ENCODE results near the gene SOX8.
"Not testable (repeated sequence)": the region's sequence is repeated elsewhere in the genome, so short reads cannot be mapped to it uniquely, and the experiment has no call there.

SOX8 gene

DNA sequence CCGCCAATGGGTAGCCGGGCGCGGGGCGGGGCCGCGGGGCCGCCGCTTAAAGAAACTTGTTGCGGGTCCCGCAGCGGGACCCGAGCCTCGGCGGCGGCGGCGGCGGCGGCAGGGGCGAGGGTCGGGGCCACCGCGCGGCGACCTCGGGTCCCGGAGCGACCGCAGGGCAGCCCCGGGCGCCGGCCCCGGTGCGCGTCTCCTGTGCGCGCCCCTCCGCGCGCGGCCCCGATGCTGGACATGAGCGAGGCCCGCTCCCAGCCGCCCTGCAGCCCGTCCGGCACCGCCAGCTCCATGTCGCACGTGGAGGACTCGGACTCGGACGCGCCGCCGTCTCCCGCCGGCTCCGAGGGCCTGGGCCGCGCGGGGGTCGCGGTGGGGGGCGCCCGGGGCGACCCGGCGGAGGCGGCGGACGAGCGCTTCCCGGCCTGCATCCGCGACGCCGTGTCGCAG is at the start of gene SOX8:
Gene SOX8 (plus strand): TSS at position 76 of the 450 bp plus-strand sequence. CDS start 153 bp downstream, at position 229.
- no peak for DNase-seq

DNA sequence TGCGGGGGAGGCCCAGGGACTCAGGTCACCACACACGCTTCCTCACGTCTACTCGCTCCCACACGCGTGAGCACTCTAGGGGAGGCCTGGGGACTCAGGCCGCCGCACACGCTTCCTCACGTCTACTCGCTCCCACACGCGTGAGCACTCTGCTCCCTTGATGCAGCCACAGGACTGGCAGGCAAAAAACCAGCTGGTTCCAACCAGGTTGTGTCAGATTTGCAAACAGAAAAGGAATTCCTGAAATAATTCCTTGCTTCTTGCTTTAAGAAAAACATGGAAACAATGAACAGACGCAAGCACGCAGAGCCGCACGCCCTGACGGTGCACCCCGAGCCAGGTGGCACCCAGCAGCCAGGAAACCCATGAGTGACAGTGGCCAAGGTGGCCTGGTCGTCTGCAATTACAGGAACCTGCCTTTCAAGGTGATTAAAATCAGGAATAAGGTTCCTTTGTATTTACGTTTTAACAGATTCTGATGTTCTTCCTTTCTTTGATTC is 48.7 kb upstream of the SOX8 start:
- no peak for DNase-seq

DNA sequence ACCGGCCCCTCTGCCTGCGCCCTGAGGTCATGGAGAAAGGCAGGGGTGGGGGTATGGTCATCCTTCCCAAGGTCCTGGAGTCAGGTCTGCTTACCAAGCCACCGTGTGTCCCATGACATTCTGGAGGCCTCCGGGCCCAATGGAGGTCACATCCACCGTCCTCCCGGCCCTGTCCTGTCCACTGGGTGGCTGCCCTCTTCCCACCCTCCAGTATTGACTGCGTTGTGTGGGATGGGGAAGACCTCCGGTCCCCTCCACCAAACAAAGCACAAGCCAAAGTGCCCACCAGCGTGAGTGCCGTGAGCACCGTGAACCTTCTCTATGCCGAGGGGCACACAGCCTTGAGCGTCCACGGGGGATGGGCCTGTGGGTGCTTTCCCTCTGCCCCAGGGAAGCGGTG is 48.0 kb upstream of the SOX8 start:
- no peak for DNase-seq

DNA sequence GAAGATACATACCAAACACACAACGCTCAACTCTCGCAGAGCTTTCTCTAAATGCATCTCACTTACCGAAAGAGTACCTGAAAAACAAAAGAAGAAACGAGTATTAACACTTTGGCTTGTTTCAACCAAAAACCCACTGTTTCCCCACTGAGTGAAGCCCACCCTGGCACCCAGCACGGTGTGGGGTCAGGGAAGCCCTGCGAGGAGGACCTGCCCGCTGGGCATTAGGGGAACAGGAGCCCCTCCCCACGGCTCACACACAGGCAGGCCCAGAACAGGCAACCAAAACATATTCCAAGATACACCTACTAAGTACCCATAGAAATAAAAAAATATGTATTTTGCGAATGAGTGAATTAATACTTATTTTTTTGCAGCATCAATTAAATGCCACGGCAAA is 47.4 kb upstream of the SOX8 start:
- DNase-seq, result no peak

DNA sequence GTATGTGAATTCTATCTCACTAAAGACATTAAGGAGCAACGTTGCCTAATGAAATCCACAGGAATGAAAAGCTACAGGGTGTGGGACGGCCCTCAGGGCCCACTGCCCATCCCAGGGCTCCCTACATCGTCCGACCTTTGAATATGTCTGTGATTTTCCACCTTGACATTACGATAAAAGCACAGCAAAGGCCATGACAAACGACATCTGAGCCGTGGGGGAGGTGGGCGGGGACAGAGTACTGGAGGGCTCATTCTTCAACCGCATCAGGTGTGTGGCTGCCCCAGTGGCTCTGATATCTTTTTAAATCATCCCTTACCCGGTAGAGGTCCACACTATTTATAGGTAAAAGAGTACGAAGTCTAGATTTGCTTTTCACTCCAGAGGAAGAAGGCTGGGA is 45.9 kb upstream of the SOX8 start:
- DNase-seq, result no peak

DNA sequence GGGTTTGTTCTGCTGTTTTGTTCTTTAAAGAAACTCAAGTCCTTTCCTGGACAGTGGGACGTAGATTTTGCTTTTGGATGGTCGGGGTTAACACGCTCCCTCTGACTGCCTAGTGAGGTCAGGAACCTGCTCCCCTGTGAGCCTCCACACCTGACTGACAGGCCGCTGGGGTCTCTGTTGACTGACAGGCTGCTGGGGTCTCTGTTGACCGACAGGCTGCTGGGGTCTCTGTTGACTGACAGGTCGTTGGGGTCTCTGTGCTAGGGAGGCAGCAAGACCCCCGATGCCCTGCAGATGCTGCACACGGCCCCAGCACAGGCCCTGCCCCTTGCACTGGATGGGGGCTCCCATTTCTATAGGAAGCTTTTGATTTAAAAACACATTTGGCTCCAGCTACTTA is 44.3 kb upstream of the SOX8 start:
- DNase-seq, result no peak

DNA sequence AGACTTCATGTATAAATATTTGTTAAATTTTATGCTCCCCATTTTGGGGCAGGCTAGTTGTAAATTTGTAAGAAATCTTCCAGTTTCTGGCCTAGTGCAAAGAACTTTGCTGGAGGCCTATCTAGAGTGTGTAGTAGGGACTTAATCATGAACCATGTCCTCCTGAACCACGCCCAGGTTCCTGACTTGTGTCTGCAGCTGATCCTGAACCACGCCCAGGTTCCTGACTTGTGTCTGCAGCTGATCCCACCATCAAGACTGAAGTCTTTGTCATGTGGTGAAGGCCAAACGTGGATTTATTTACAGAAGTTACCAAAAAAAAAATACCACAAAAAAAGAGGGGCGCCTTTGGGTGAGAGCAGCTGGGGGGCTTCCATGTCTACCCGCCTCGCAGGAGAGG is 43.8 kb upstream of the SOX8 start:
- DNase-seq, result no peak

DNA sequence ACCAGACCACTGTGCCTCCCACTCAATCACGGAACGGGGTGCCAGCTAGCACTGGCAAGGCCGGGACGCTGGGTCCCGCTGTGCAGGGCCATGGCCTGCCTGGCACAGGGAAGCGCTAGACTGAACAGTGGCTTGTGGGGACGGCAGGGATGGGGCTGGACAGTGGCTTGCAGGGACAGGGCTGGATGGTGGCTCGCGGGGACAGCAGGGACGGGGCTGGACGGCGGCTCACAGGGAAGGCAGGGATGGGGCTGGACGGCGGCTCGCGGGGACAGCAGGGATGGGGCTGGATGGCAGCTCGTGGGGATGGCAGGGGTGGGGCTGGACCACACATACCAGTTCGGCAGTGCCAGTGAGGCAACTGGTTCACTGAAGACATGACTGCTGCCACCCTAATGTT is 43.4 kb upstream of the SOX8 start:
- peak in 9 of 51 donors; percentile 2 to 49 (median 33) for DNase-seq

DNA sequence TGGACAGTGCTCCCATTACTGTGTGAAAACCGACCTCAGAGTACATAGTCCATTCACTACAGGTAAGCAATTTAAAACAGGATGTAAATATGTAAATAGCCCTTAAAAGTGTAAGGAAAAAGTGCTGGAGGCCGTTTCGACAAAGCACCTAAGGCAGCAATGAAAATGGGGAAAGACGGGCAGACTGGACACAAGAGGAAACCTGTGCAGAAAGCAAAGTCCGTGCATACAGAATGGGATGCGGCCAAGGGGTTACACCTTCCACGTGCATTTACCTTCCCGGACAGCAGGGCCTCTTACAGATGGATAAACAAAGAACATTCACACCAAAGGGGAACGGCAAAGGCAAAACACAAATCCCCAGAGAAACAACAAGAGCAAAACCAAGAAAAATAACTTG is 42.8 kb upstream of the SOX8 start:
- DNase-seq, result no peak

DNA sequence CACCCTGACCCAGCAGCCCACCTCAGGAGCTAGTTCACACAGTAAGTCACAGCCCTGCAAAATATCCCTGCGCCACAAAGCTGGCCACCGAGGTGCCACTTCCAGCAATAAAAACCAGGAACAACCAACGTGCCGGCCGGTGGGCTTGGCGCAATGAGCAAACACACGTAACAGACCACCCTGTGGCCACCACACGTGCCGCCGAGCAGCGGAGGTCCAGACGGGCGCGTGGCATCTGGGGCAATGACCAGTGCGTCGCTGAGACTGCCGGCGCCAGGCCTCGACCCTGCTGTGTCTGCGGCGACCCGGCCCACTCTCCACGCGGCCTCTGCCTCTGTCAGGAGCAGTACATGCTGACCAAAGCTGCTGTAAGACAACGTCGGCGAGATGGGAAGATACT is 42.3 kb upstream of the SOX8 start:
- no peak for DNase-seq

DNA sequence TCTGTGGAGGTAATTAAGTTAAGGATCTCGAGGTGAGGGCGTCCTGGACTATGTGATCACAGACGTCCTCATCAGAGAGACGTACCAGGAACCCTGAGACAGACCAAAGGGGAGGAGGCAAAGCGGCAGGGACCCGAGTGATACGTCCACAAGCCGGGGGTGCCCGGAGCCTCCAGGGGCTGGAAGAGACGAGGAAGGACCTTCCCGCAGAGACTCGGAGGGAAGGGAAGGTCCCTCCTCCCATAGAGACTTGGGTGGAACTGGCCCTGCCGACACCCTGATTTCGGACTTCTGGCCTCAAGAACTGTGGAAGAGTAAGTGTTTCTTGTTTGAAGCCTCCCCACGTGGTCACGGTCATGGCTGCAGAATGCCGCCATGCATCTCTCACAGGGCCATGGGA is 41.6 kb upstream of the SOX8 start:
- DNase-seq, result no peak

DNA sequence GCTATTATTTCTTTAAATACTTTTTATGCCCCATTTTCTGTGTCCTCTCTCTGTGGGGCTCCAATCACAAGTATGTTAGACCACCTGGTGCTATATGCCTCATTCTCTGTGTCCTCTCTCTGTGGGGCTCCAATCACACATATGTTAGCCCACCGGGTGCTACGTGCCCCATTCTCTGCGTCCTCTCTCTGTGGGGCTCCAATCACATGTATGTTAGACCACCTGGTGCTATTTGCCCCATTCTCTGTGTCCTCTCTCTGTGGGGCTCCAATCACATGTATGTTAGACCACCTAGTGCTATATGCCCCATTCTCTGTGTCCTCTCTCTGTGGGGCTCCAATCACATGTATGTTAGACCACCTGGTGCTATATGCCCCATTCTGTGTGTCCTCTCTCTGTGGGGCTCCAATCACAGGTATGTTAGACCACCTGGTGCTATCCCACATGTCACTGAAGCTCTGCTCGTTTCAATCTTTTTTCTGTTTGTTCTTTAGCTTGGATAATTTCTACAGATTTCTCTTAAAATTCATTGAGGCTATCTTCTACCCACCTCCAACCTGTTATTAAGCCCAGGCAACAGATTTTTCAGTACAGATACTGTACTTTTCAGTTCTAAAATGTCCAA is 39.0 kb upstream of the SOX8 start:
- DNase-seq, result no peak

DNA sequence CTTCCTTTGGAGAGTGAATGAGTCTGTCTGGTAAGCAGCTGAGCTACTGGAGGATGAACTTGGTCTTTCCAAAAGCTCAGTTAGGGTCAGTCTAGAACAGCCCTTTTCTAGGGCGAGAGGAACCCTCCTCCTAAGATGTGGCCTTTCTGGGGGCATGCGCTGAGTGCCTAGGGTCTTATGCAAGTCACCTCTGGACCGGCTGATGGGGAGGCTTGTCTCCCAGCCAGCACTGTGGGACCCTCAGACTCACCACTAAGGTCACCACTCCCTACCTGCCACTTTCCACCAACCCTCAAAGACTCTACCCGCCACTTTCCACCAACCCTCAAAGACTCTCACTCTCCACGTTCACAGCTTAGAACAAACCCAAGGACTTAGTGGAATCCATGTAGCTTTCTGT is 37.6 kb upstream of the SOX8 start:
- no peak for DNase-seq

DNA sequence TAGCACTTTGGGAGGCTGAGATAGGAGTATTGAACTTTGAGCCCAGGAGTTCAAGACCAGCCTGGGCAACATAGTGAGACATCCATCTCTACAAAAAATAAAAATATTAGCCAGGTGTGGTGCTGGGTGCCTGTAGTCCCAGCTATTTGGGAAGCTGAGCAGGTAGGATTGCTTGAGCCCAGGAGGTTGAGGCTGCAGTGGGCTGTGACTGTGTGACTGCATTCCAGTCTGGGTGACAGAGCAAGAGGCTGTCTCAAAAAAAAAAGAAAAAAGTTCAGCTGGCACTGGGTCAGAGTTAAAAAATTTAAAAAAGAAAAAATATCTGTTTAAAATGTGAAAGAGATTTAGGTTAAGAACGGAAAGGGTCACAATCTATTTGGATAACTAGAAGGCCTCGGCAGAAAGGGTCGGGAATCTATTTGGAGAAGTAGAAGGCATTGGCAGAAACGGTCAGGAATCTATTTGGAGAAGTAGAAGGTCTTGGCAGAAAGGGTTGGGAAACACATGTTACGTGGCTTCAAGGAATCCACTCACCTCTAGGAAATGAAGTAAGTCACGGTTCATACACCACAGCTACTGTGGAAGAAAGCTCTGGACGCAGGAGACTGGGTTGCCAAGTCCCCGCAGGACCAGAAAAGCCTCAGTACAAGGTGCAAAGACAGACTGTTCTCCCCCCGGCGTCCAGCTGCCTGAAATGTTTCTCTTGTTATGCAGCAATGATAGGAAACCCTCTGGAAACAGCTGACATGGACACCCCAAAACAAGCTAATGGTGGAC is 36.1 kb upstream of the SOX8 start:
- DNase-seq, result no peak

DNA sequence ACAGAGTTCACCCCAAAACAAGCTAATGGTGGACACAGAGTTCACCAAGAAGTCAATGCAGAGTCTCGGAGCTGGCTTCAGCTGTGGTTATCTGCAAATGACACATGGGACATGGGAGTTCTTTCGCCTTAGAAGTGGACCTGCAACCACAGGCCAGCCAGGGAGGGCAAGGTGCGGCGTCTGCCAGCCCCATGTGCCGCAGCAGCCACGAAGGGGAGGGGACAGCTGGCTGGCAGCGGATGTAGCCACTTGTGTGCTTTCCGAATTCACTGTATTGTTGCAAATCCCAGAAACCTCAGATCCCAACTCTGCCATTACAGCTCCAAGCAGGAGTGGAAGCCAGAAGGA is 35.5 kb upstream of the SOX8 start:
- no peak for DNase-seq

DNA sequence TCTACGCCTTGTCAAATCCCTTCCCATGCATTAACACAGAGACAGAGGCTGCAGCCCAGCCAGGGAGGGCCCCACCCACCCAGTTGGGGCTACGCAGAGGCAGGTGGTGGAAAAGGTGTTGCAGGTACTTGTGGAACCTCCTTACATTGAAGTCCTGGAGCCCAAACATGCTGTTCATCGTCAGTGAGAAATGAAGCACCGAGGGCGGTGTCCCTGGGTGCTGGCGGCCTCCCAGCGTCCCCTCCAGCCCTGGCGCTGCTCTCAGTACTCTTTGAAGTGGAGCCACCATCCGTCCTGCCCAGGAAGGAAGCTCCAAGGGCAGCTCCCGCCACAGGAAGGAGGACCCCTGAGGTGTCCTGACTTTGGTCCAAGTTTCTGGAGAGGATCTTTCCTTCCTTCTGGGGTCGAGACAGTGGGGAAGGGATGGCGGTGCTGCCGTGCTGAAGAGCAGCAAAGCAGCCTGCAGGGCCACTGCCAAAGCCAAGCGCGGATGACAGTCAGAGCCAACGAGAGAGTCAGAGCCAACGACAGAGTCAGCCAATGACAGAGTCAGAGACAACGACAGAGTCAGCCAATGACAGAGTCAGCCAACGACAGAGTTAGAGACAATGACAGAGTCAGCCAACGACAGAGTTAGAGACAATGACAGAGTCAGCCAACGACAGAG is 34.2 kb upstream of the SOX8 start:
- DNase-seq, result no peak

DNA sequence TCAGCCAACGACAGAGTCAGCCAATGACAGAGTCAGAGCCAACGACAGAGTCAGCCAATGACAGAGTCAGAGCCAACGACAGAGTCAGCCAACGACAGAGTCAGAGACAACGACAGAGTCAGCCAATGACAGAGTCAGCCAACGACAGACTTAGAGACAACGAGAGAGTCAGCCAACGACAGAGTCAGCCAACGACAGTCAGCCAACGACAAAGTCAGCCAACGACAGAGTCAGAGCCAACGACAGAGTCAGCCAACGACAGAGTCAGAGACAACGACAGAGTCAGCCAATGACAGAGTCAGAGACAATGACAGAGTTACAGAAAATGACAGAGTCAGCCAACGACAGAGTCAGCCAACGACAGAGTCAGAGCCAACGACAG is 33.7 kb upstream of the SOX8 start:
- not testable (repeated sequence) for DNase-seq

DNA sequence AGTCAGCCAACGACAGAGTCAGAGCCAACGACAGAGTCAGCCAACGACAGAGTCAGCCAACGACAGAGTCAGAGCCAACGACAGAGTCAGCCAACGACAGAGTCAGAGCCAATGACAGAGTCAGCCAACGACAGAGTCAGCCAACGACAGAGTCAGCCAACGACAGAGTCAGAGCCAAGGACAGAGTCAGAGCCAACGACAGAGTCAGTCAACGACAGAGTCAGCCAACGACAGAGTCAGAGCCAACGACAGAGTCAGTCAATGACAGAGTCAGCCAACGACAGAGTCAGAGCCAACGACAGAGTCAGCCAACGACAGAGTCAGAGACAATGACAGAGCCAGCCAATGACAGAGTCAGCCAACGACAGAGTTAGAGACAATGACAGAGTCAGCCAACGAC is 32.8 kb upstream of the SOX8 start:
- DNase-seq, result not testable (repeated sequence)

DNA sequence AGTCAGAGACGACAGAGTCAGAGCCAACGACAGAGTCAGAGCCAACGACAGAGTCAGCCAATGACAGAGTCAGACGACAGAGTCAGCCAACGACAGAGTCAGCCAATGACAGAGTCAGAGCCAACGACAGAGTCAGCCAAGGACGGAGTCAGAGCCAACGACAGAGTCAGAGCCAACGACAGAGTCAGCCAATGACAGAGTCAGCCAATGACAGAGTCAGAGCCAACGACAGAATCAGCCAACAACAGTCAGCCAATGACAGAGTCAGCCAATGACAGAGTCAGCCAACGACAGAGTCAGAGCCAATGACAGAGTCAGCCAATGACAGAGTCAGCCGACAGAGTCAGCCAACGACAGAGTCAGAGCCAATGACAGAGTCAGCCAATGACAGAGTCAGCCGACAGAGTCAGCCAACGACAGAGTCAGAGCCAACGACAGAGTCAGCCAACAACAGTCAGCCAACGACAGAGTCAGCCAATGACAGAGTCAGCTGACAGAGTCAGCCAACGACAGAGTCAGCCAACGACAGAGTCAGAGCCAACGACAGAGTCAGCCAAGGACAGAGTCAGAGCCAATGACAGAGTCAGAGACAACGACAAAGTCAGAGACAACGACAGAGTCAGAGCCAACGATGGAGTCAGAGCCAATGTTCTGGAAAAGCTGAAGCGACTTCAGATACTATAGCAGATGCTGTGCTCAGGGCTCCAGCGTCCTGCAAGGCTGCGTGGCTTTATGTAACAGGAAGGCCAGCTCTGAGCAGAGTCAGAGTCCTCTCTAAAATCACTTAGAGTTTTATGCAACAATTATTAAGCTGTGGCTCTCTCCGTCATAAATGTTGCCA is 30.6 kb upstream of the SOX8 start:
- DNase-seq, result peak in 2 of 51 donors; percentile 20 to 31

DNA sequence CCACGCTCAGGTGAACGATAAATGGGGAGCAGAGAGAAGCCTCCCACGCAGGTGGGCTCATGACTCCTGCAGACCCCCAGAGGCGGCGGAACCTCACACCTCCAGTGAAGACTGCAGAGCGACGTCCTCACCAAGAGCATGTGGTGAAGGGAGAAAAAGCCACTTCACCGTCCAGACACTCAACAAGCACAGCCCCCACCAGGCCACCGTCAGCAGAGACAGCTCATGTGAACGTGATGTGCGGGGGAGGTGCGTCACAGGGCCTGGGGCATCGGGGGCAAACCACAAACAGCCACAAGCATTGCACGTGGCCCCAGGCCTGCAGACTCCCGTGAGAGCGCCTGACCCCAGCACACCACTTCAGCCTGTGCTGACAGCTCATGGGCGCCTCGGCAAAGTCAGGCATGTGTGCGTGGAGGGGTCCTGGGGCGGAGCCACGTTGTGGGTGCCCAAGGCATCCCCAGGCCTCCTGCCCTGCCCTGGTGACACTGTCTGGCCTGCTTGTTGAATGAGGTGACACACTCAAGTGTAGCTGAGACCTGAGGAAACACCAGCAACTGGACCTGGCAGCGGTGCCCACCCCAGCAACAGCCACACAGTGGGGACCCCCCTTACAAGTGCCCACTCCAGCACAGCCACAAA is 29.8 kb upstream of the SOX8 start:
- peak in 1 of 51 donors; percentile 14 for DNase-seq

DNA sequence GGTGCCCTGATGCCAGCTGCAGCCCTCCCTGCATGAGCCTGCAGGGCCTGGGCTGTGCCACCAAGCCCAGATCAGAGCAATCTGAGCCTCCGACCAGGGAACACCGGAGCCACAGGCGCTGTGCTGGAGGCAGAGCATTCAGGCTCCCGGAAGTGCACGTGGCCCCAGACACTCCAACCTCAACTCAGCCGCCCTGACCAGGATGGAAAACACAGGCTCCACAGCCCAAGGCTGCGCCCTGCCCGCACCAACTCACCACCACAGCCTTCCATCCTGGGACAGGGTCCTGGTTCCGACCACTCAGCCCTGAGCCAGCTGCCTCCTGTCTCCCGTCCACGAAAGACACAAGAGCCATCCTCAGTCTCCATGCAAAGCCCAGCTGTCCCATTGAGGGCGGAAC is 29.2 kb upstream of the SOX8 start:
- no peak for DNase-seq
